Loucy (cell line): ENCODE data around the gene NFATC3.

Experiments
- EZH2phosphoT487 ChIP-seq: fragments of 200-600 bp; IDR thresholded peaks from 2 replicates; pipeline ENCODE4 v1.6.1; 2018; ENCODE audit warnings: antibody characterized with exemption, mild to moderate bottlenecking, moderate library complexity, borderline replicate concordance
- TF ChIP-seq, protein P1 (sequence below): fragments of 200-600 bp; sonication (generic); conservative IDR thresholded peaks from 2 replicates; pipeline ENCODE4 v1.5.1; 2014; ENCODE audit warnings: mild to moderate bottlenecking, antibody characterized with exemption, low read length

DNA sequence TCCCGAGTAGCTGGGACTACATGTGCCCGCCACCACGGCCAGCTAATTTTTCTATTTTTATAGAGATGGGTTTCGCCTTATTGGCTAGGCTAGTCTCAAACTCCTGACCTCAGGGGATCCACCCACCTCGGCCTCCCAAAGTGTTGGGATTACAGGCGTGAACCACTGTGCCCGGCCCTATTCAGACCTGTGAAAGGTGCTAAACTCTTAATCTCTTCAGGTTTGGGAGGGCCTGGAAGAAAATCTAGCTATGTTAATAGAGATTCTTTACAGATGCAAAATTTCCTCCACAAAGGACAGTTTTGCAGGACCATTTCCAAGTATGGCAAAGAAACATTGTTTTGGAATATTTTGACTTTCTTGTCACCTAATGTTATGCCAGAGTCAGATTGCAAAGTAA is 156.9 kb downstream of the NFATC3 start:
- TF ChIP-seq, protein P1, sequence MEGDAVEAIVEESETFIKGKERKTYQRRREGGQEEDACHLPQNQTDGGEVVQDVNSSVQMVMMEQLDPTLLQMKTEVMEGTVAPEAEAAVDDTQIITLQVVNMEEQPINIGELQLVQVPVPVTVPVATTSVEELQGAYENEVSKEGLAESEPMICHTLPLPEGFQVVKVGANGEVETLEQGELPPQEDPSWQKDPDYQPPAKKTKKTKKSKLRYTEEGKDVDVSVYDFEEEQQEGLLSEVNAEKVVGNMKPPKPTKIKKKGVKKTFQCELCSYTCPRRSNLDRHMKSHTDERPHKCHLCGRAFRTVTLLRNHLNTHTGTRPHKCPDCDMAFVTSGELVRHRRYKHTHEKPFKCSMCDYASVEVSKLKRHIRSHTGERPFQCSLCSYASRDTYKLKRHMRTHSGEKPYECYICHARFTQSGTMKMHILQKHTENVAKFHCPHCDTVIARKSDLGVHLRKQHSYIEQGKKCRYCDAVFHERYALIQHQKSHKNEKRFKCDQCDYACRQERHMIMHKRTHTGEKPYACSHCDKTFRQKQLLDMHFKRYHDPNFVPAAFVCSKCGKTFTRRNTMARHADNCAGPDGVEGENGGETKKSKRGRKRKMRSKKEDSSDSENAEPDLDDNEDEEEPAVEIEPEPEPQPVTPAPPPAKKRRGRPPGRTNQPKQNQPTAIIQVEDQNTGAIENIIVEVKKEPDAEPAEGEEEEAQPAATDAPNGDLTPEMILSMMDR = no peak
- TF ChIP-seq EZH2phosphoT487 = no peak
